Uterus (tissue), 4 donors: Measurements from ENCODE around the gene EPHB6. TPM values are rescaled to one million over a fixed set of nuclear protein-coding genes. Genes with fewer than 3 reads are reported as not detected.

Source experiments
- DNase-seq, 2 donors: peaks; one replicate each; pipeline ENCODE4 v3.0.0-alpha.2; 2019 to 2020
- H3K27ac ChIP-seq, 2 donors: fragments of 200-600 bp; sonication (generic); 1 replicate in 1 of 2; 2 replicates in 1 of 2; pipeline ENCODE4 v1.5.1; 2016 to 2018
- H3K27me3 ChIP-seq, 2 donors: fragments of 200-600 bp; sonication (generic); one replicate each; pipeline ENCODE4 v1.5.1; 2018 to 2019; ENCODE audit warnings: control low read depth in 1 of 2
- H3K36me3 ChIP-seq, 2 donors: fragments of 200-600 bp; sonication (generic); one replicate each; pipeline ENCODE4 v1.5.1; 2019; ENCODE audit warnings: control low read depth in 1 of 2
- H3K4me1 ChIP-seq, 2 donors: fragments of 200-600 bp; sonication (generic); one replicate each; pipeline ENCODE4 v1.5.1; 2018 to 2019; ENCODE audit warnings: control low read depth in 1 of 2
- H3K4me3 ChIP-seq, 2 donors: fragments of 200-600 bp; sonication (generic); 1 replicate in 1 of 2; 2 replicates in 1 of 2; pipeline ENCODE4 v1.5.1; 2018 to 2019; ENCODE audit warnings: mild to moderate bottlenecking in 1 of 2
- H3K9me3 ChIP-seq, 2 donors: fragments of 200-600 bp; sonication (generic); one replicate each; pipeline ENCODE4 v1.5.1; 2019; ENCODE audit warnings: control low read depth in 1 of 2
- CTCF ChIP-seq, 4 experiments: fragments of 200-600 bp in 2 of 4; fragments of 450-650 bp in 2 of 4; sonication (generic) in 2 of 4; IDR thresholded peaks; one replicate each; pipeline ENCODE4 v1.5.1; 2016 to 2019; ENCODE audit warnings: antibody characterized with exemption in 4 of 4, mild to moderate bottlenecking in 2 of 4, moderate library complexity in 1 of 4
- POLR2A ChIP-seq, 2 donors: fragments of 450-650 bp; IDR thresholded peaks; one replicate each; pipeline ENCODE4 v1.6.1; 2016; ENCODE audit warnings: antibody characterized with exemption in 2 of 2, mild to moderate bottlenecking in 1 of 2, moderate library complexity in 1 of 2
- intact Hi-C: fragments of 100-400 bp; cut with DNase I; formaldehyde crosslinking; loops from one replicate; pipeline ENCODE4 v1.15.1; 2023; ENCODE audit warnings: low total_unique reads
- total RNA-seq, 4 donors: library from RNA; depleted of rRNA in 3 of 4; stranded (reverse); fragments of >200 nt in 3 of 4; gene quantifications; one replicate each; pipeline versions ENCODE4 v1.1.0 to v1.2.4, GENCODE V29; 2014 to 2023
- donor health status: DM: yes; HTN: yes; CAD: no.

Gene EPHB6
- total RNA-seq, 4 donors from 2014 or later, result 1.5 to 34.6 (median 21.9) TPM

GRCh38 chr7:142872106-142872675 lies 17.3 kb downstream of the EPHB6 start:
- no peak for TF ChIP-seq CTCF (IDR thresholded peaks at IDR 0.05)
- no peak for TF ChIP-seq POLR2A (IDR thresholded peaks at IDR 0.05)
- Histone ChIP-seq H3K4me1 (no peaks in the 10 kb centered on the region), H3K9me3 (no peaks in the 10 kb centered on the region), H3K27me3 (no peaks in the 10 kb centered on the region), H3K4me3 (no peak overlapping the region), H3K36me3 (no peaks in the 10 kb centered on the region), H3K27ac (no peak overlapping the region)
- no peak for DNase-seq
- intact Hi-C loops, result no loop called here

GRCh38 chr7:142873281-142873784 lies 18.5 kb downstream of the EPHB6 start:
- H3K27ac ChIP-seq, result no peak overlapping the region
- no peaks in the 10 kb centered on the region for H3K9me3 ChIP-seq
- no peak overlapping the region for H3K4me3 ChIP-seq
- no peak for DNase-seq
- intact Hi-C loops, result no loop called here
- H3K36me3 ChIP-seq, result no peaks in the 10 kb centered on the region
- TF ChIP-seq CTCF (IDR thresholded peaks at IDR 0.05), result peak in 1 of 4 experiments; percentile 12
- no peak for TF ChIP-seq POLR2A (IDR thresholded peaks at IDR 0.05)
- H3K27me3 ChIP-seq, result no peaks in the 10 kb centered on the region
- H3K4me1 ChIP-seq, result no peaks in the 10 kb centered on the region

GRCh38 chr7:142873871-142874270 lies 19.0 kb downstream of the EPHB6 start:
- no peak for DNase-seq
- TF ChIP-seq CTCF (IDR thresholded peaks at IDR 0.05) (no peak), POLR2A (IDR thresholded peaks at IDR 0.05) (no peak)
- Histone ChIP-seq H3K27ac (no peak overlapping the region), H3K9me3 (no peaks in the 10 kb centered on the region), H3K36me3 (no peaks in the 10 kb centered on the region), H3K4me3 (no peak overlapping the region), H3K4me1 (no peaks in the 10 kb centered on the region), H3K27me3 (no peaks in the 10 kb centered on the region)
- intact Hi-C loops, result no loop called here

GRCh38 chr7:142874409-142874808 lies 19.5 kb downstream of the EPHB6 start:
- intact Hi-C loops, result no loop called here

More at GRCh38 chr7:142874409-142874808, 19.5 kb downstream of the EPHB6 start:
- Histone ChIP-seq H3K4me3 (no peak overlapping the region), H3K9me3 (no peaks in the 10 kb centered on the region), H3K27ac (no peak overlapping the region), H3K36me3 (no peaks in the 10 kb centered on the region), H3K27me3 (no peaks in the 10 kb centered on the region), H3K4me1 (no peaks in the 10 kb centered on the region)
- no peak for DNase-seq
- no peak for TF ChIP-seq POLR2A (IDR thresholded peaks at IDR 0.05)
- TF ChIP-seq CTCF (IDR thresholded peaks at IDR 0.05), result no peak
